ENCODE results near the gene TECTA. TPM values are rescaled to one million over a fixed set of nuclear protein-coding genes. Genes with fewer than 3 reads are reported as not detected.

TECTA gene
- total and polyA plus RNA-seq, 9 donors, result 0.53 to 1.3 (median 0.97) TPM

DNA sequence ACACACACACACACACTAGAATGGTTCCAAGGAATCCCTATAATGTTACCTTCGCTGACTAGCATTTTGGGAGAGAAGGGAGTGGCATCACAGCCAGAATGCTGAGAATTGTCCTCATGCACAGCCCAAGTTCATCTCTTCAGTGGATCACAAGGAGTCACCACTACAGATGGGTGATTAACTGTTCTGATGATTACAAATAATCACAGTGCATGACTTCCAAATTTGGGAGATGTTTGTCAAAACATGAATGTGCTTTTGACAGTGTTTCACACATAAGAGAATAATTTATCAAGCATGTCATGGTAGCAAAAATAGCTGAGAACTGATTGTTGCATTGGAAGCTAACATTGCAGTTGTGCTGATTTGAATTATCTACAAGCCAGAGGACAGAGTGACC, 110.6 kb downstream of the TECTA start:
- Histone ChIP-seq H3K4me1 (ENCODE audit: insufficient read depth) (no peaks in the 10 kb centered on the region), H3K36me3 (no peaks in the 10 kb centered on the region), H3K27me3 (no peaks in the 10 kb centered on the region), H3K27ac (no peak overlapping the region), H3K4me3 (no peak overlapping the region), H3K9me3 (no peaks in the 10 kb centered on the region)
- intact Hi-C loops (cut with DNase I), result no loop called here
- DNase-seq, result no peak
- 86 to 100% (median 95%) methylated on average over 1 of the region's 1 CpG for WGBS, 3 donors
- TF ChIP-seq EP300 (IDR thresholded peaks at IDR 0.05) (no peak), POLR2A (IDR thresholded peaks at IDR 0.05) (no peak)
- TF ChIP-seq, protein P1, sequence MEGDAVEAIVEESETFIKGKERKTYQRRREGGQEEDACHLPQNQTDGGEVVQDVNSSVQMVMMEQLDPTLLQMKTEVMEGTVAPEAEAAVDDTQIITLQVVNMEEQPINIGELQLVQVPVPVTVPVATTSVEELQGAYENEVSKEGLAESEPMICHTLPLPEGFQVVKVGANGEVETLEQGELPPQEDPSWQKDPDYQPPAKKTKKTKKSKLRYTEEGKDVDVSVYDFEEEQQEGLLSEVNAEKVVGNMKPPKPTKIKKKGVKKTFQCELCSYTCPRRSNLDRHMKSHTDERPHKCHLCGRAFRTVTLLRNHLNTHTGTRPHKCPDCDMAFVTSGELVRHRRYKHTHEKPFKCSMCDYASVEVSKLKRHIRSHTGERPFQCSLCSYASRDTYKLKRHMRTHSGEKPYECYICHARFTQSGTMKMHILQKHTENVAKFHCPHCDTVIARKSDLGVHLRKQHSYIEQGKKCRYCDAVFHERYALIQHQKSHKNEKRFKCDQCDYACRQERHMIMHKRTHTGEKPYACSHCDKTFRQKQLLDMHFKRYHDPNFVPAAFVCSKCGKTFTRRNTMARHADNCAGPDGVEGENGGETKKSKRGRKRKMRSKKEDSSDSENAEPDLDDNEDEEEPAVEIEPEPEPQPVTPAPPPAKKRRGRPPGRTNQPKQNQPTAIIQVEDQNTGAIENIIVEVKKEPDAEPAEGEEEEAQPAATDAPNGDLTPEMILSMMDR (IDR thresholded peaks at IDR 0.05), result no peak

DNA sequence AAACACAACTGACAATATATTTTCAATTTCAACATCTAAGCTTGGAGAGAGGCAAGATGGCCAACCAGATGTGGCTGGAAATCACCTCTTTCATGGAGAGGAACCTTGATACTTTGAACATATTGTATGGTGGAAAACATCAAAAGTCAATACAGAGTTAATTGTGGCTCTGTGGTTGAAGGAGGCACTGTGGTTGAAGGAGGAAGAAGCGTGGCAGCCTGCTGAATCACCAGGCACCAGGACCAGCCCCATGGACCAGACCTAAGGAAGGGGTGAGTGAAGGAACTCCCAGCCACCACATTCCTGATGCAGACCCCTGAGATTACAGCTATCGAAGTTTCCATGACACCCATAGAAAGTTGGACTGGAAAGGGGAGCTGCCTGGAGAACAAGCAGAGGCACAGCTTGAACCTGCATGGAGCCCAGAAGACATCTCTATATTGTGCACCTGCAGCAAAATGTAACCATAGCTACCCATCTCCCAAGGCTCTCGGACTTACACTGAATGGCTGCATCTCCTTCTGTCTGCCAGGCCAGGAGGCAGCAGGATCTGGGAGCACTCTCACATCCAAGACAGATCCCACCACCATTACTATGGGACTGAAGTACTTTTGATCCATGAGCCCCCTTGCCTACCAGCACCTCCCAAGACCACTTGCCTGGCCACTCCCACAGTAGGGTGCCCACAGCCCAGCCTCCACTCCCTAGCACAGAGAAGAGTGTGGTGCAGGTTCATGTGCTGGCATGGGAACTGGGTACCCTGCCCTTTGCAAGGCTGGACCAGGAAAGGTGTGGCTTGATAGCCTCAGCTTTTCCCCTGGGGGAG, 111.7 kb downstream of the TECTA start:
- no peaks in the 10 kb centered on the region for H3K36me3 ChIP-seq
- H3K4me3 ChIP-seq, result no peak overlapping the region
- H3K4me1 ChIP-seq (ENCODE audit: insufficient read depth), result no peaks in the 10 kb centered on the region
- intact Hi-C loops (cut with DNase I), result no loop called here
- no peaks in the 10 kb centered on the region for H3K27me3 ChIP-seq
- TF ChIP-seq, protein P1 (IDR thresholded peaks at IDR 0.05), result no peak
- TF ChIP-seq POLR2A (IDR thresholded peaks at IDR 0.05) (no peak), EP300 (IDR thresholded peaks at IDR 0.05) (no peak)
- 84 to 88% (median 84%) methylated on average over 3 of the region's 3 CpGs for WGBS, 3 donors
- no peak overlapping the region for H3K27ac ChIP-seq
- H3K9me3 ChIP-seq, result no peaks in the 10 kb centered on the region
- no peak for DNase-seq

DNA sequence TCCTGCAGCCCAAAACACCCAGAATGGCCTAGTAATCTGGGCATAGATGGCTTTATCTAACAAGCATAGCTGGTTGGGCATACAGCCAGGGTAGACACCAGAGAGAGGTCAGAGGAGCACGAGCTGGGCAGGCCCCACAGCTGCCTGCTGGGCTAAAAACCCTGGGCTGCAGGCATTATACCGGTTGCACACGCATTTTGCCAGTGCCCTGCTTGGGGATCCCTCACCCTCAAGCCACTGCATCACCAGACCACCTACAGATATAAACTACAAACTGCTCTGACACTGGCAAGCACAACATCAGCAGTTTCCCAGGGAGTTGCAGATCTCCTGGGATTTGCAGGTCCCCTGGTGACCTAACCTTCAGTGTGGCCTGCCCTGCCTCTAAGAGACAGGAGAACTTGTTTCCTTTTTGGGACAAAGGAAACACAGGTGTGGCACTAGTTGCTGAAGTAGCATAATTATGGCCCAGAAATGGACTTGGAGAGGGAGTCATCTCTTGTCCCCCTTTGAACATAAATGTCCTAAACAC, 112.4 kb downstream of the TECTA start:
- H3K9me3 ChIP-seq, result no peaks in the 10 kb centered on the region
- intact Hi-C loops (cut with DNase I), result no loop called here
- no peaks in the 10 kb centered on the region for H3K36me3 ChIP-seq
- H3K4me3 ChIP-seq, result no peak overlapping the region
- TF ChIP-seq, protein P1 (IDR thresholded peaks at IDR 0.05), result no peak
- TF ChIP-seq EP300 (IDR thresholded peaks at IDR 0.05) (no peak), POLR2A (IDR thresholded peaks at IDR 0.05) (no peak)
- H3K4me1 ChIP-seq (ENCODE audit: insufficient read depth), result no peaks in the 10 kb centered on the region
- 62 to 70% (median 63%) methylated on average over 3 of the region's 3 CpGs for WGBS, 3 donors
- H3K27ac ChIP-seq, result no peak overlapping the region
- no peak for DNase-seq
- H3K27me3 ChIP-seq, result no peaks in the 10 kb centered on the region

DNA sequence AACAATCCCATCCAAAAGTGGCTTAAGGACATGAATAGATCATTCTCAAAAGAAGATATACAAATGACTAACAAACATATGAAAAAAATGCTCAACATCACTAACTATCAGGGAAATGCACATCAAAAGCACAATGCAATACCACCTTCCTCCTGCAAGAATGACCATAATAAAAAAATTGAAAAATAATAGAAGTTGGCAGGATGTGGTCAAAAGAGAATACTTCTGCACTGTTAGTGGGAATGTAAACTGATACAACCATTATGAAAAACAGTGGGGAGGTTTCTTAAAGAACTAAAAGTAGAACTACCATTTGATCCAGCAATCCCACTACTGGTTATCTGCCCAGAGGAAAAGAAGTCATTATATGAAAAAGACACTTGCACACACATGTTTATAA, 113.8 kb downstream of the TECTA start:
- Histone ChIP-seq H3K9me3 (no peaks in the 10 kb centered on the region), H3K4me3 (no peak overlapping the region), H3K36me3 (no peaks in the 10 kb centered on the region), H3K4me1 (ENCODE audit: insufficient read depth) (no peaks in the 10 kb centered on the region), H3K27me3 (no peaks in the 10 kb centered on the region), H3K27ac (no peak overlapping the region)
- no peak for DNase-seq
- TF ChIP-seq, protein P1 (IDR thresholded peaks at IDR 0.05), result no peak
- no peak for TF ChIP-seq POLR2A (IDR thresholded peaks at IDR 0.05)
- no peak for TF ChIP-seq EP300 (IDR thresholded peaks at IDR 0.05)
- intact Hi-C loops (cut with DNase I), result no loop called here
